Keratinocyte (primary cell): ENCODE data around the gene EFNB2. TPM values are rescaled to one million over a fixed set of nuclear protein-coding genes. Genes with fewer than 3 reads are reported as not detected.

Source experiments
- DNase-seq: peaks from one replicate; pipeline ENCODE4 v3.0.0-alpha.2; 2011; ENCODE audit warnings: low read depth, missing footprints, low spot score
- FAIRE-seq: peaks from 2 replicates; lab custom pipeline; 2011; peaks lifted over from hg19 to GRCh38; lab: Jason Lieb, UNC
- H2AFZ ChIP-seq: 2 replicates; pipeline ENCODE4 v1.6.0; 2012; ENCODE audit warnings: low read length, control low read depth, inconsistent platforms; ENCODE audit not compliant: control insufficient read depth
- H3K27ac ChIP-seq: 2 replicates; pipeline ENCODE4 v1.5.1; 2011; ENCODE audit warnings: low read length; ENCODE audit not compliant: control insufficient read depth, insufficient read depth
- H3K27me3 ChIP-seq: 3 replicates; pipeline ENCODE4 v1.6.0; 2011; ENCODE audit warnings: low read length; ENCODE audit not compliant: control insufficient read depth, insufficient read depth; ENCODE audit errors: extremely low read depth
- H3K36me3 ChIP-seq, 2 experiments: 2 replicates in 1 of 2; 3 replicates in 1 of 2; pipeline ENCODE4 v1.5.1; 2011; ENCODE audit warnings: low read length in 2 of 2, mild to moderate bottlenecking in 1 of 2; ENCODE audit not compliant: control insufficient read depth in 2 of 2, insufficient read depth in 2 of 2; ENCODE audit errors: extremely low read depth in 1 of 2
- H3K4me1 ChIP-seq: 3 replicates; pipeline ENCODE4 v1.5.1; 2011; ENCODE audit warnings: low read length; ENCODE audit not compliant: control insufficient read depth, insufficient read depth; ENCODE audit errors: extremely low read depth
- H3K4me2 ChIP-seq: 3 replicates; pipeline ENCODE4 v1.6.0; 2011; ENCODE audit warnings: low read depth, low read length; ENCODE audit not compliant: control insufficient read depth, insufficient read depth; ENCODE audit errors: extremely low read depth
- H3K4me3 ChIP-seq, 3 experiments: fragments of 200-600 bp in 1 of 3; sonication (generic) in 1 of 3; 2 replicates in 2 of 3; 3 replicates in 1 of 3; pipeline ENCODE4 v1.5.1; 2011 to 2016; ENCODE audit warnings: low read length in 3 of 3, mild to moderate bottlenecking in 3 of 3, control low read depth in 2 of 3, inconsistent platforms in 1 of 3, low read depth in 1 of 3, mixed read lengths in 1 of 3, mixed run types in 1 of 3, moderate library complexity in 1 of 3; ENCODE audit not compliant: control insufficient read depth in 2 of 3, insufficient read depth in 2 of 3; ENCODE audit errors: extremely low read depth in 1 of 3
- H3K79me2 ChIP-seq: 2 replicates; pipeline ENCODE4 v1.6.0; 2012; ENCODE audit warnings: low read length; ENCODE audit not compliant: control insufficient read depth, insufficient read depth
- H3K9ac ChIP-seq: 3 replicates; pipeline ENCODE4 v1.6.0; 2011; ENCODE audit warnings: low read length; ENCODE audit not compliant: control insufficient read depth, insufficient read depth; ENCODE audit errors: extremely low read depth
- H3K9me1 ChIP-seq: 3 replicates; pipeline ENCODE4 v1.6.0; 2011; ENCODE audit warnings: low read length; ENCODE audit not compliant: control insufficient read depth, insufficient read depth; ENCODE audit errors: extremely low read depth
- H3K9me3 ChIP-seq: 2 replicates; pipeline ENCODE4 v1.5.1; 2012; ENCODE audit warnings: low read depth, low read length; ENCODE audit not compliant: control insufficient read depth
- H4K20me1 ChIP-seq: 3 replicates; pipeline ENCODE4 v1.6.0; 2011; ENCODE audit warnings: low read length; ENCODE audit not compliant: control insufficient read depth, insufficient read depth; ENCODE audit errors: extremely low read depth
- CTCF ChIP-seq, 3 experiments: IDR thresholded peaks in 1 of 3; conservative IDR thresholded peaks in 1 of 3; optimal IDR thresholded peaks in 1 of 3; 2 replicates in 2 of 3; 3 replicates in 1 of 3; pipeline versions ENCODE3 to v1.5.1; 2011; ENCODE audit warnings: low read length in 3 of 3, mild to moderate bottlenecking in 3 of 3, moderate library complexity in 2 of 3, control low read depth in 1 of 3, inconsistent platforms in 1 of 3; ENCODE audit not compliant: insufficient read depth in 2 of 3; ENCODE audit errors: extremely low read depth in 1 of 3
- EZH2 ChIP-seq: IDR thresholded peaks from one replicate; pipeline ENCODE4 v1.6.1; 2012; ENCODE audit warnings: inconsistent platforms, mild to moderate bottlenecking, low read length, moderate library complexity
- dilution Hi-C: fragments of 300-500 bp; cut with MboI; formaldehyde crosslinking; loops from one replicate; pipeline ENCODE4 v1.7.0; 2020; ENCODE audit warnings: low sequenced_read_pairs; ENCODE audit not compliant: extremely low pct_ligation_motif_present
- polyA plus RNA-seq, 5 experiments: library from polyadenylated mRNA; depleted of rRNA in 3 of 5; stranded (reverse) in 3 of 5; stranded (forward) in 1 of 5; unstranded in 1 of 5; fragments of >200 nt; gene quantifications; 1 replicate in 1 of 5; 2 replicates in 3 of 5; 3 replicates in 1 of 5; pipeline versions ENCODE4 v1.2.1 to v1.2.3, GENCODE V29; 2011 to 2012; ENCODE audit warnings: missing spikeins in 2 of 5, low read depth in 1 of 5, low replicate concordance in 1 of 5

Gene EFNB2
- polyA plus RNA-seq, 1 donor (not counting 4 experiments of a cell fraction or from before 2014, with no cell fraction given): 38.9 TPM

DNA sequence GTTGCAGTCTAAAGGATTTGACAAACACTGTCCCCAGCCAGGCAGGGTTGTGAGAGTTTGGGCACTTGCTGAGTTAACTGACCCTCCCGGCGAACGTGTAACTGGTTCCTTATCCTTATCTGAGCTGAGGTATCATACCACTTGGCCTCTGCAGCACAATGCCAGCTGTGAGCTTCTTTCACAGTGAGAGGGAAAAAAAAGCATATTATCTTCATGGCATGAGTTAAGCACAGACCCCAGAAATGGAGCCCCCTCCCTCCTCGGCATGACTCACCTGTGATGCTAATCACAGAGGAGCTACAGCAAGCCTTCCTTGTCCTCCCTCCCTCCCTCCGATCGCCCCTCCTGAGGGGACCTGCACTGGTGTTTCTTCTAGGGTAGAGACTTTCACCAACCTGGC, 60.5 kb downstream of the EFNB2 start:
- no peak overlapping the region for H3K9ac ChIP-seq
- peaks cover 18% of the 10 kb centered on the region for H3K4me1 ChIP-seq
- no peak overlapping the region for H3K27ac ChIP-seq
- TF ChIP-seq EZH2 (no peak), CTCF (optimal IDR thresholded peaks at IDR 0.05 in 1 of 3, IDR thresholded peaks at IDR 0.05 in 1 of 3, conservative IDR thresholded peaks at IDR 0.05 in 1 of 3; ENCODE audit: extremely low read depth in 1 of 3, insufficient read depth in 2 of 3, low read length in 3 of 3) (no peak)
- H2AFZ ChIP-seq: no peak overlapping the region
- no peaks in the 10 kb centered on the region for H3K9me3 ChIP-seq
- dilution Hi-C loops: no loop called here
- FAIRE-seq: no peak
- H3K4me2 ChIP-seq: no peak overlapping the region
- H3K4me3 ChIP-seq: no peak overlapping the region
- H3K27me3 ChIP-seq: no peaks in the 10 kb centered on the region
- no peaks in the 10 kb centered on the region for H4K20me1 ChIP-seq
- no peaks in the 10 kb centered on the region for H3K36me3 ChIP-seq
- DNase-seq: no peak
- no peaks in the 10 kb centered on the region for H3K9me1 ChIP-seq
- no peaks in the 10 kb centered on the region for H3K79me2 ChIP-seq

GRCh38 chr13:106473154-106473553, 62.3 kb downstream of the EFNB2 start:
- H3K4me2 ChIP-seq: peak overlapping the region; percentile 62
- H3K9me1 ChIP-seq: no peaks in the 10 kb centered on the region
- H3K27me3 ChIP-seq: no peaks in the 10 kb centered on the region
- no peaks in the 10 kb centered on the region for H3K9me3 ChIP-seq
- H3K79me2 ChIP-seq: no peaks in the 10 kb centered on the region
- no peak for FAIRE-seq
- H3K36me3 ChIP-seq: no peaks in the 10 kb centered on the region
- peaks cover 20% of the 10 kb centered on the region for H3K4me1 ChIP-seq
- peak overlapping the region; percentile 67 for H3K9ac ChIP-seq
- H3K27ac ChIP-seq: peak overlapping the region; percentile 94
- DNase-seq: no peak
- dilution Hi-C loops: no loop called here
- TF ChIP-seq EZH2 (no peak), CTCF (optimal IDR thresholded peaks at IDR 0.05 in 1 of 3, IDR thresholded peaks at IDR 0.05 in 1 of 3, conservative IDR thresholded peaks at IDR 0.05 in 1 of 3; ENCODE audit: extremely low read depth in 1 of 3, insufficient read depth in 2 of 3, low read length in 3 of 3) (no peak)
- H4K20me1 ChIP-seq: no peaks in the 10 kb centered on the region
- no peak overlapping the region for H3K4me3 ChIP-seq
- peak overlapping the region; percentile 20 for H2AFZ ChIP-seq
